ENCODE data around the gene MAP4K4. TPM values are rescaled to one million over a fixed set of nuclear protein-coding genes. Genes with fewer than 3 reads are reported as not detected.

The MAP4K4 gene
- total and polyA plus RNA-seq, 2 of the 13 experiments (the other 11 are each of a cell fraction or from before 2014, with no cell fraction given): 105 to 264 TPM

- FAIRE-seq: no peak
- Histone ChIP-seq H3K4me2 (ENCODE audit: low read depth, low read length) (no peak overlapping the region), H3K27ac (ENCODE audit: extremely low read length, insufficient read depth, low read length) (no peak overlapping the region), H3K9me3 (ENCODE audit: low read length) (no peaks in the 10 kb centered on the region), H4K20me1 (ENCODE audit: insufficient read depth, low read length) (peaks cover 65% of the 10 kb centered on the region), H3K79me2 (ENCODE audit: insufficient read depth, low read length) (peaks cover 92% of the 10 kb centered on the region), H2AFZ (ENCODE audit: low read length) (no peak overlapping the region), H3K27me3 (ENCODE audit: control insufficient read depth in 1 of 2, insufficient read depth in 2 of 2, low read length in 2 of 2) (no peaks in the 10 kb centered on the region), H3K4me1 (ENCODE audit: insufficient read depth, low read length) (peaks cover 70% of the 10 kb centered on the region), H3K36me3 (replicated peaks in 1 of 2; ENCODE audit: control insufficient read depth in 1 of 2, insufficient read depth in 2 of 2, low read length in 2 of 2) (peaks cover 8 to 24% of the 10 kb centered on the region in 2 experiments), H3K4me3 (replicated peaks in 1 of 3; ENCODE audit: insufficient read depth in 1 of 3, low read depth in 2 of 3, low read length in 3 of 3) (no peak overlapping the region), H3K9ac (ENCODE audit: insufficient read depth, low read depth, low read length) (no peak overlapping the region)
- 91% methylated on average over 6 of the region's 6 CpGs for WGBS (ENCODE audit: low lambda C conversion rate)
- ChIA-PET POLR2A (no interaction called here), CTCF (ENCODE audit: low intra/inter-chr PET ratio, low total read pairs) (no interaction called here)
- DNase-seq (ENCODE audit: low spot score): no peak
- no peak for ATAC-seq
- no TSS peak for BruUV-seq (replicated peaks)
- TF ChIP-seq FOXM1 (CRISPR knock-in tag; IDR thresholded peaks at IDR 0.05) (no peak), ZSCAN9 (CRISPR knock-in tag; IDR thresholded peaks at IDR 0.05; ENCODE audit: borderline replicate concordance) (no peak), FOXK1 (CRISPR knock-in tag; IDR thresholded peaks at IDR 0.05; ENCODE audit: borderline replicate concordance, low read depth) (no peak), GABPB1 (CRISPR knock-in tag; IDR thresholded peaks at IDR 0.05) (no peak), KLF15 (CRISPR knock-in tag; IDR thresholded peaks at IDR 0.05; ENCODE audit: borderline replicate concordance) (no peak), HES4 (CRISPR knock-in tag; IDR thresholded peaks at IDR 0.05; ENCODE audit: borderline replicate concordance) (no peak)
- intact Hi-C loops (cut with micrococcal nuclease; ENCODE audit: unreplicated experiment) (loop anchor here (2.0 to 10.0 kb wide), 2 partner anchors 49 to 477 kb away; no protein-coding TSS in a partner anchor), in situ Hi-C loops (cut with HindIII; ENCODE audit: extremely low pct_ligation_motif_present, low pct_unique_long_range_greater_than_20kb) (no loop called here)
Measured at GRCh38 chr2:101821828-101822458, 124.4 kb downstream of the MAP4K4 start.

- CTCF ChIA-PET (ENCODE audit: low intra/inter-chr PET ratio, low total read pairs): interaction anchor here (0.9 to 1.4 kb wide), 4 partner anchors 53 to 405 kb away, joined by 3 to 9 read pairs (median 3); no protein-coding TSS in a partner anchor
- no TSS peak for BruUV-seq (replicated peaks)
- no peak overlapping the region for H2AFZ ChIP-seq (ENCODE audit: low read length)
- no peak overlapping the region for H3K9ac ChIP-seq (ENCODE audit: insufficient read depth, low read depth, low read length)
- intact Hi-C loops (cut with micrococcal nuclease; ENCODE audit: unreplicated experiment): loop anchor here (10.0 kb wide), 1 partner anchor 479 kb away; no protein-coding TSS in a partner anchor
- POLR2A ChIA-PET: no interaction called here
- peaks cover 86% of the 10 kb centered on the region for H3K79me2 ChIP-seq (ENCODE audit: insufficient read depth, low read length)
- no peaks in the 10 kb centered on the region for H3K27me3 ChIP-seq (ENCODE audit: control insufficient read depth in 1 of 2, insufficient read depth in 2 of 2, low read length in 2 of 2)
- in situ Hi-C loops (cut with HindIII; ENCODE audit: extremely low pct_ligation_motif_present, low pct_unique_long_range_greater_than_20kb): no loop called here
- peaks cover 70% of the 10 kb centered on the region for H3K4me1 ChIP-seq (ENCODE audit: insufficient read depth, low read length)
- ATAC-seq (peak; percentile 80), FAIRE-seq (peak; percentile 66), DNase-seq (ENCODE audit: low spot score) (peak; percentile 71)
- no peaks in the 10 kb centered on the region for H3K9me3 ChIP-seq (ENCODE audit: low read length)
- H3K27ac ChIP-seq (ENCODE audit: extremely low read length, insufficient read depth, low read length): peak overlapping the region; percentile 31
- no peak overlapping the region for H3K4me3 ChIP-seq (replicated peaks in 1 of 3; ENCODE audit: insufficient read depth in 1 of 3, low read depth in 2 of 3, low read length in 3 of 3)
- peaks cover 14 to 38% of the 10 kb centered on the region in 2 experiments for H3K36me3 ChIP-seq (replicated peaks in 1 of 2; ENCODE audit: control insufficient read depth in 1 of 2, insufficient read depth in 2 of 2, low read length in 2 of 2)
- 64% methylated on average over 14 of the region's 14 CpGs for whole genome bisulfite sequencing (ENCODE audit: low lambda C conversion rate)
- peaks cover 51% of the 10 kb centered on the region for H4K20me1 ChIP-seq (ENCODE audit: insufficient read depth, low read length)
- H3K4me2 ChIP-seq (ENCODE audit: low read depth, low read length): peak overlapping the region; percentile 6; the same call in 1 of the 2 replicates
- 0 out of 2 replicates have a peak, but pooled peaks have one; percentile 28 for TF ChIP-seq PITX1 (CRISPR knock-in tag; IDR thresholded peaks at IDR 0.05)
- TF ChIP-seq ZZZ3 (CRISPR knock-in tag; IDR thresholded peaks at IDR 0.05; ENCODE audit: borderline replicate concordance): no peak
- TF ChIP-seq ZNF670 (CRISPR knock-in tag; IDR thresholded peaks at IDR 0.05; ENCODE audit: borderline replicate concordance): no peak
- no peak for TF ChIP-seq JUND (CRISPR knock-in tag; IDR thresholded peaks at IDR 0.05)
- no peak for TF ChIP-seq MAF1 (CRISPR knock-in tag; IDR thresholded peaks at IDR 0.05; ENCODE audit: borderline replicate concordance)
- TF ChIP-seq ZSCAN31 (CRISPR knock-in tag; IDR thresholded peaks at IDR 0.05; ENCODE audit: low read depth): no peak
- TF ChIP-seq ARNT (IDR thresholded peaks at IDR 0.05): no peak
- TF ChIP-seq, protein P1, sequence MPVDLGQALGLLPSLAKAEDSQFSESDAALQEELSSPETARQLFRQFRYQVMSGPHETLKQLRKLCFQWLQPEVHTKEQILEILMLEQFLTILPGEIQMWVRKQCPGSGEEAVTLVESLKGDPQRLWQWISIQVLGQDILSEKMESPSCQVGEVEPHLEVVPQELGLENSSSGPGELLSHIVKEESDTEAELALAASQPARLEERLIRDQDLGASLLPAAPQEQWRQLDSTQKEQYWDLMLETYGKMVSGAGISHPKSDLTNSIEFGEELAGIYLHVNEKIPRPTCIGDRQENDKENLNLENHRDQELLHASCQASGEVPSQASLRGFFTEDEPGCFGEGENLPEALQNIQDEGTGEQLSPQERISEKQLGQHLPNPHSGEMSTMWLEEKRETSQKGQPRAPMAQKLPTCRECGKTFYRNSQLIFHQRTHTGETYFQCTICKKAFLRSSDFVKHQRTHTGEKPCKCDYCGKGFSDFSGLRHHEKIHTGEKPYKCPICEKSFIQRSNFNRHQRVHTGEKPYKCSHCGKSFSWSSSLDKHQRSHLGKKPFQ (CRISPR knock-in tag; IDR thresholded peaks at IDR 0.05; ENCODE audit: insufficient replicate concordance): no peak
- TF ChIP-seq MEIS1 (CRISPR knock-in tag; IDR thresholded peaks at IDR 0.05; ENCODE audit: borderline replicate concordance): no peak
- no peak for TF ChIP-seq ZNF430 (CRISPR knock-in tag; IDR thresholded peaks at IDR 0.05)
- peak; percentile 41; the same call in 1 of the 2 replicates for TF ChIP-seq ZNF614 (CRISPR knock-in tag; IDR thresholded peaks at IDR 0.05; ENCODE audit: borderline replicate concordance)
- TF ChIP-seq HNRNPL (IDR thresholded peaks at IDR 0.05; ENCODE audit: low read depth, low read length): no peak
Measured at GRCh38 chr2:101823347-101823791, 125.9 kb downstream of the MAP4K4 start.
